Kidney (tissue), 14 donors: ENCODE measurements around the gene IGFLR1. TPM values are rescaled to one million over a fixed set of nuclear protein-coding genes. Genes with fewer than 3 reads are reported as not detected.
A peak's percentile ranks its signal among the peaks of the same experiment; 100 is the strongest.

Source experiments
- DNase-seq, 5 donors: peaks; one replicate each; pipeline ENCODE4 v3.0.0-alpha.2; 2013 to 2020
- FAIRE-seq: peaks from 2 replicates; lab custom pipeline; 2012; peaks lifted over from hg19 to GRCh38; lab: Jason Lieb, UNC
- H3K27ac ChIP-seq, 2 donors: one replicate each; pipeline ENCODE4 v1.7.0; 2013; ENCODE audit warnings: low read depth in 2 of 2, low read length in 2 of 2, inconsistent platforms in 1 of 2
- H3K27me3 ChIP-seq: one replicate; pipeline ENCODE4 v1.7.1; 2013; ENCODE audit warnings: low read length, inconsistent platforms; ENCODE audit not compliant: control insufficient read depth, insufficient read depth
- H3K36me3 ChIP-seq, 3 donors: one replicate each; pipeline versions ENCODE4 v1.7.0 to v1.7.1; 2013; ENCODE audit warnings: low read length in 3 of 3, control low read depth in 1 of 3, inconsistent platforms in 1 of 3; ENCODE audit not compliant: insufficient read depth in 3 of 3, control insufficient read depth in 2 of 3
- H3K4me1 ChIP-seq, 3 donors: one replicate each; pipeline versions ENCODE4 v1.7.0 to v1.7.1; 2013; ENCODE audit warnings: low read length in 3 of 3, inconsistent platforms in 1 of 3, low read depth in 1 of 3; ENCODE audit not compliant: control insufficient read depth in 2 of 3, insufficient read depth in 2 of 3
- H3K4me3 ChIP-seq, 3 donors: one replicate each; pipeline versions ENCODE4 v1.7.0 to v1.8.1; 2013; ENCODE audit warnings: low read length in 3 of 3, control low read depth in 1 of 3, inconsistent platforms in 1 of 3
- H3K9ac ChIP-seq, 3 donors: one replicate each; pipeline versions ENCODE4 v1.7.0 to v1.7.1; 2013; ENCODE audit warnings: low read length in 3 of 3, control low read depth in 1 of 3, inconsistent platforms in 1 of 3
- H3K9me3 ChIP-seq, 3 donors: one replicate each; pipeline versions ENCODE4 v1.7.0 to v1.7.1; 2013; ENCODE audit warnings: low read length in 3 of 3, control low read depth in 1 of 3, inconsistent platforms in 1 of 3; ENCODE audit not compliant: control insufficient read depth in 2 of 3, insufficient read depth in 1 of 3
- intact Hi-C: fragments of 100-400 bp; cut with DNase I; formaldehyde crosslinking; loops from one replicate; pipeline ENCODE4 v1.11.1; 2022
- polyA plus RNA-seq: library from polyadenylated mRNA; stranded (reverse); fragments of 350-450 nt; fragmentation: Illumina TruSeq; extraction: RNeasy Lipid Tissue Mini Kit (QIAGEN cat#74804); gene quantifications from one replicate; pipeline ENCODE4 v1.2.3, GENCODE V29; 2014; ENCODE audit warnings: low read depth, low replicate concordance; ENCODE audit not compliant: insufficient read depth
- total RNA-seq: library from RNA; stranded (reverse); fragmentation: NEBNext Ultra II Directional; extraction: Animal tissue kit (Norgen Biotek cat#: 25700); gene quantifications from one replicate; pipeline ENCODE4 v1.2.1, GENCODE V29; 2021
- TF ChIP-seq, protein P1 (sequence below): IDR thresholded peaks from 3 replicates; pipeline ENCODE4 v1.5.1; 2012; ENCODE audit warnings: mild to moderate bottlenecking, moderate library complexity, borderline replicate concordance; ENCODE audit not compliant: insufficient read depth; ENCODE audit errors: extremely low read depth
- donor health status: control.
- donor health status: control.
- donor health status: control.
- donor health status: control.
- donor health status: control.
- donor health status: DM: yes; HTN: yes; CAD: no.
- donor health status: Normal renal cell carcinoma (clear cell type).

The IGFLR1 gene
- total and polyA plus RNA-seq, 2 donors from 2014 or later = 22.3 to 26.0 TPM

- intact Hi-C loops = no loop called here
- Histone ChIP-seq H3K9ac (no peak overlapping the region), H3K4me3 (no peak overlapping the region), H3K4me1 (no peaks in the 10 kb centered on the region), H3K27me3 (no peaks in the 10 kb centered on the region), H3K9me3 (no peaks in the 10 kb centered on the region), H3K27ac (no peak overlapping the region), H3K36me3 (no peaks in the 10 kb centered on the region)
- TF ChIP-seq, protein P1, sequence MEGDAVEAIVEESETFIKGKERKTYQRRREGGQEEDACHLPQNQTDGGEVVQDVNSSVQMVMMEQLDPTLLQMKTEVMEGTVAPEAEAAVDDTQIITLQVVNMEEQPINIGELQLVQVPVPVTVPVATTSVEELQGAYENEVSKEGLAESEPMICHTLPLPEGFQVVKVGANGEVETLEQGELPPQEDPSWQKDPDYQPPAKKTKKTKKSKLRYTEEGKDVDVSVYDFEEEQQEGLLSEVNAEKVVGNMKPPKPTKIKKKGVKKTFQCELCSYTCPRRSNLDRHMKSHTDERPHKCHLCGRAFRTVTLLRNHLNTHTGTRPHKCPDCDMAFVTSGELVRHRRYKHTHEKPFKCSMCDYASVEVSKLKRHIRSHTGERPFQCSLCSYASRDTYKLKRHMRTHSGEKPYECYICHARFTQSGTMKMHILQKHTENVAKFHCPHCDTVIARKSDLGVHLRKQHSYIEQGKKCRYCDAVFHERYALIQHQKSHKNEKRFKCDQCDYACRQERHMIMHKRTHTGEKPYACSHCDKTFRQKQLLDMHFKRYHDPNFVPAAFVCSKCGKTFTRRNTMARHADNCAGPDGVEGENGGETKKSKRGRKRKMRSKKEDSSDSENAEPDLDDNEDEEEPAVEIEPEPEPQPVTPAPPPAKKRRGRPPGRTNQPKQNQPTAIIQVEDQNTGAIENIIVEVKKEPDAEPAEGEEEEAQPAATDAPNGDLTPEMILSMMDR = no peak
- DNase-seq (peak in 2 of 5 donors; percentile 14 to 33), FAIRE-seq (no peak)
Observed at GRCh38 chr19:35689836-35690235, 52.4 kb downstream of the IGFLR1 start.

Other genes starting within 250 kb of the IGFLR1 start
- gene DMKN, start 228.8 kb downstream of the IGFLR1 start, total RNA-seq = 150 TPM
- gene DMKN, start 228.8 kb downstream of the IGFLR1 start, polyA plus RNA-seq = 137 TPM
- not detected for gene SBSN, start 214.1 kb downstream of the IGFLR1 start, total RNA-seq
- gene SBSN, start 214.1 kb downstream of the IGFLR1 start, polyA plus RNA-seq = not detected
- gene GAPDHS, start 209.0 kb downstream of the IGFLR1 start, total RNA-seq = not detected
- not detected for gene GAPDHS, start 209.0 kb downstream of the IGFLR1 start, polyA plus RNA-seq
- gene TMEM147, start 196.8 kb downstream of the IGFLR1 start, total RNA-seq = 76.9 TPM
- 233 TPM for gene TMEM147, start 196.8 kb downstream of the IGFLR1 start, polyA plus RNA-seq
- not detected for gene ATP4A, start 178.8 kb downstream of the IGFLR1 start, total RNA-seq
- not detected for gene ATP4A, start 178.8 kb downstream of the IGFLR1 start, polyA plus RNA-seq
- not detected for gene PMIS2, start 156.3 kb downstream of the IGFLR1 start, total RNA-seq
- not detected for gene PMIS2, start 156.3 kb downstream of the IGFLR1 start, polyA plus RNA-seq
- gene HAUS5, start 129.7 kb downstream of the IGFLR1 start, total RNA-seq = 15.9 TPM
- gene HAUS5, start 129.7 kb downstream of the IGFLR1 start, polyA plus RNA-seq = 6.8 TPM
- 77.6 TPM for gene RBM42, start 113.4 kb downstream of the IGFLR1 start, total RNA-seq
- gene RBM42, start 113.4 kb downstream of the IGFLR1 start, polyA plus RNA-seq = 78.1 TPM
- 0.38 TPM for gene ETV2, start 100.7 kb downstream of the IGFLR1 start, total RNA-seq
- gene ETV2, start 100.7 kb downstream of the IGFLR1 start, polyA plus RNA-seq = 3.3 TPM
- gene COX6B1, start 94.1 kb downstream of the IGFLR1 start, total RNA-seq = 323 TPM
- gene COX6B1, start 94.1 kb downstream of the IGFLR1 start, polyA plus RNA-seq = 1,951 TPM
- gene UPK1A, start 75.9 kb downstream of the IGFLR1 start, total RNA-seq = not detected
- 0.32 TPM for gene UPK1A, start 75.9 kb downstream of the IGFLR1 start, polyA plus RNA-seq
- 1.8 TPM for gene ZBTB32, start 37.9 kb downstream of the IGFLR1 start, total RNA-seq
- gene ZBTB32, start 37.9 kb downstream of the IGFLR1 start, polyA plus RNA-seq = not detected
- gene KMT2B, start 24.4 kb downstream of the IGFLR1 start, total RNA-seq = 40.8 TPM
- 14.8 TPM for gene KMT2B, start 24.4 kb downstream of the IGFLR1 start, polyA plus RNA-seq
- 27.4 TPM for gene U2AF1L4, start 3.0 kb upstream of the IGFLR1 start, total RNA-seq
- 47.7 TPM for gene U2AF1L4, start 3.0 kb upstream of the IGFLR1 start, polyA plus RNA-seq
- 84.0 TPM for gene PSENEN, start 3.2 kb upstream of the IGFLR1 start, total RNA-seq
- 185 TPM for gene PSENEN, start 3.2 kb upstream of the IGFLR1 start, polyA plus RNA-seq
- 11.2 TPM for gene LIN37, start 6.1 kb upstream of the IGFLR1 start, total RNA-seq
- 11.4 TPM for gene LIN37, start 6.1 kb upstream of the IGFLR1 start, polyA plus RNA-seq
- 64.3 TPM for gene HSPB6, start 14.6 kb upstream of the IGFLR1 start, total RNA-seq
- gene HSPB6, start 14.6 kb upstream of the IGFLR1 start, polyA plus RNA-seq = 53.1 TPM
- gene PROSER3, start 15.7 kb upstream of the IGFLR1 start, total RNA-seq = 34.9 TPM
- 2.8 TPM for gene PROSER3, start 15.7 kb upstream of the IGFLR1 start, polyA plus RNA-seq
- 18.5 TPM for gene ARHGAP33, start 33.1 kb upstream of the IGFLR1 start, total RNA-seq
- 5.6 TPM for gene ARHGAP33, start 33.1 kb upstream of the IGFLR1 start, polyA plus RNA-seq
- 9.0 TPM for gene PRODH2, start 70.4 kb upstream of the IGFLR1 start, total RNA-seq
- gene PRODH2, start 70.4 kb upstream of the IGFLR1 start, polyA plus RNA-seq = 409 TPM
- gene NPHS1, start 110.1 kb upstream of the IGFLR1 start, total RNA-seq = 0.25 TPM
- gene NPHS1, start 110.1 kb upstream of the IGFLR1 start, polyA plus RNA-seq = 39.7 TPM
- gene KIRREL2, start 114.5 kb upstream of the IGFLR1 start, total RNA-seq = not detected
- 0.82 TPM for gene KIRREL2, start 114.5 kb upstream of the IGFLR1 start, polyA plus RNA-seq
- gene APLP1, start 126.1 kb upstream of the IGFLR1 start, total RNA-seq = 3.8 TPM
- gene APLP1, start 126.1 kb upstream of the IGFLR1 start, polyA plus RNA-seq = 13.6 TPM
- 23.9 TPM for gene NFKBID, start 158.1 kb upstream of the IGFLR1 start, total RNA-seq
- gene NFKBID, start 158.1 kb upstream of the IGFLR1 start, polyA plus RNA-seq = 1.9 TPM
- gene HCST, start 160.1 kb upstream of the IGFLR1 start, total RNA-seq = 16.7 TPM
- gene HCST, start 160.1 kb upstream of the IGFLR1 start, polyA plus RNA-seq = 10.6 TPM
- 77.6 TPM for gene TYROBP, start 165.8 kb upstream of the IGFLR1 start, total RNA-seq
- gene TYROBP, start 165.8 kb upstream of the IGFLR1 start, polyA plus RNA-seq = 64.2 TPM
- 9.4 TPM for gene LRFN3, start 193.9 kb upstream of the IGFLR1 start, total RNA-seq
- gene LRFN3, start 193.9 kb upstream of the IGFLR1 start, polyA plus RNA-seq = 8.2 TPM